NB4 (cell line): ENCODE results near the gene FUT1.

Source experiments
- CTCF ChIP-seq: IDR thresholded peaks from one replicate; pipeline ENCODE4 v1.5.1; 2012; ENCODE audit warnings: low read depth, low read length
- MAX ChIP-seq: IDR thresholded peaks from 2 replicates; pipeline ENCODE4 v1.6.1; 2011; ENCODE audit warnings: low read depth, low read length

- no peak for TF ChIP-seq CTCF
- peak; percentile 69 for TF ChIP-seq MAX
Observed at GRCh38 chr19:48780631-48781391, 28.4 kb upstream of the FUT1 start.
